Coronary artery (tissue), 2 donors: ENCODE measurements around the gene ULK4.
"Not testable (repeated sequence)": the region's sequence is repeated elsewhere in the genome, so short reads cannot be mapped to it uniquely, and the experiment has no call there.

Experiments used
- DNase-seq: peaks from one replicate; pipeline ENCODE4 v3.0.0-alpha.2; 2017; ENCODE audit warnings: low spot score
- H3K27ac ChIP-seq, 2 donors: fragments of 200-600 bp; sonication (generic); one replicate each; pipeline ENCODE4 v1.5.1; 2016 to 2019
- H3K4me3 ChIP-seq: fragments of 200-600 bp; sonication (generic); 2 replicates; pipeline ENCODE4 v1.5.1; 2016; ENCODE audit warnings: mild to moderate bottlenecking, moderate library complexity
- CTCF ChIP-seq: fragments of 200-600 bp; sonication (generic); IDR thresholded peaks from one replicate; pipeline ENCODE4 v1.5.1; 2019; ENCODE audit warnings: antibody characterized with exemption

ULK4 gene

GRCh38 chr3:41999909-42000308 is 38.0 kb upstream of the ULK4 start:
- Histone ChIP-seq H3K27ac (no peak overlapping the region), H3K4me3 (no peak overlapping the region)
- DNase-seq: no peak
- no peak for TF ChIP-seq CTCF

GRCh38 chr3:41997702-41998550 is 36.0 kb upstream of the ULK4 start:
- TF ChIP-seq CTCF: peak; percentile 23
- no peak for DNase-seq
- H3K4me3 ChIP-seq: no peak overlapping the region
- peak overlapping the region; percentile 19 to 68 for H3K27ac ChIP-seq

- DNase-seq: no peak
- no peak overlapping the region for H3K4me3 ChIP-seq
- H3K27ac ChIP-seq: no peak overlapping the region
- TF ChIP-seq CTCF: no peak
Measured at GRCh38 chr3:41991437-41991836, 29.5 kb upstream of the ULK4 start.

GRCh38 chr3:41989518-41989917 is 27.6 kb upstream of the ULK4 start:
- no peak overlapping the region for H3K4me3 ChIP-seq
- no peak for TF ChIP-seq CTCF
- H3K27ac ChIP-seq: no peak overlapping the region
- DNase-seq: no peak

DNA sequence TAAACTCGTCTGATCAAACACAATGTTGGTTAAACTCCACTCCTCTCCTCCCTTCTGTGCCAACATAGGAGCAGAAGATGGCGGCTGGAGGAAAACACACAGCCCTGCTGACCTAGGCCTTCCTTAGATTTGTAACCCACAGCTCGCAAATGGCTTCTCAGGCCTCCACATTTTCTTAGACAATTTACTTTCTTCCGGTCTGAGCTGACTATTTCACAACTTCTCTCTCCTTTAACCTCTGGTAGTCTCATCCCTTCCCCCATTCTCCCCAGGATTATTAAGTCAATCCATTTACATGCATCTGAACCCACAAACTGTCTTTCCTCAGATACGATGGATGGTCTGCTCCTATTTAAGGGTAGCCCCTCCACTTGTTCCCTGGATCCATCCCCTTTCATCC is 25.7 kb upstream of the ULK4 start:
- no peak for DNase-seq
- Histone ChIP-seq H3K4me3 (no peak overlapping the region), H3K27ac (no peak overlapping the region)
- no peak for TF ChIP-seq CTCF

- H3K4me3 ChIP-seq: no peak overlapping the region
- DNase-seq: no peak
- no peak overlapping the region for H3K27ac ChIP-seq
- no peak for TF ChIP-seq CTCF
Measured at GRCh38 chr3:41986561-41986960, 24.7 kb upstream of the ULK4 start.

DNA sequence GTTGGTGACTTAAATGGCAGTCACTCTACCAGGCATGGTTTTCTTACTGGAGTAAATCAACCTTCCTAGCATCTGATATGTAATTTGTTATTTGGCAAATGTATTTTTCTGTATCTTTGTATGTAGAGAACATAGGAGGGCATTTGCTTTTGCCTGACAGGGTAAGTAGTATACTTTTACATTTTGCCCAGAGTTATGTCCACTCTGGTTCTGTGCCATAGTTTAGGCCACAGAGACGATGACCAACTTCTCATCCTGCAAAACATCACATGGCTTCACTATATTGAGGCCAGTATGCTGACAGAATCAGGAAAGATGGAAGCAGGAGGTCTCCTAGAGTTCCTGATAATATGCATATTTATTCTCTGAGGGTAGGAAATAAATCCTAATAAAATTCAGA is 23.1 kb upstream of the ULK4 start:
- Histone ChIP-seq H3K4me3 (no peak overlapping the region), H3K27ac (no peak overlapping the region)
- TF ChIP-seq CTCF: no peak
- DNase-seq: no peak

GRCh38 chr3:41983091-41983490 is 21.2 kb upstream of the ULK4 start:
- H3K27ac ChIP-seq, DNase-seq, H3K4me3 ChIP-seq: not testable (repeated sequence)

GRCh38 chr3:41977401-41977800 is 15.5 kb upstream of the ULK4 start:
- H3K4me3 ChIP-seq, DNase-seq, H3K27ac ChIP-seq: not testable (repeated sequence)
